HPDE6-E6E7 (cell line): ENCODE data around the gene RTN4RL1.

Experiments used
- DNase-seq: peaks from one replicate; pipeline ENCODE4 v3.0.0; 2011; ENCODE audit warnings: missing footprints; ENCODE audit errors: extremely low spot score

Gene RTN4RL1

GRCh38 chr17:1948517-1948825 lies 76.7 kb downstream of the RTN4RL1 start:
- no peak for DNase-seq

- no peak for DNase-seq
These were observed 77.2 kb downstream of the RTN4RL1 start for GRCh38 chr17:1947743-1948516.

- no peak for DNase-seq
These were observed 77.8 kb downstream of the RTN4RL1 start for GRCh38 chr17:1947229-1947742.

GRCh38 chr17:1946021-1946932 lies 78.9 kb downstream of the RTN4RL1 start:
- no peak for DNase-seq

GRCh38 chr17:1945621-1946020 lies 79.5 kb downstream of the RTN4RL1 start:
- DNase-seq: no peak

GRCh38 chr17:1943436-1943831 lies 81.7 kb downstream of the RTN4RL1 start:
- no peak for DNase-seq

- DNase-seq: no peak
These were observed 82.3 kb downstream of the RTN4RL1 start for GRCh38 chr17:1942666-1943435.

GRCh38 chr17:1942066-1942365 lies 83.1 kb downstream of the RTN4RL1 start:
- DNase-seq: no peak

- no peak for DNase-seq
These were observed 83.7 kb downstream of the RTN4RL1 start for GRCh38 chr17:1941272-1942065.

- DNase-seq: no peak
These were observed 84.3 kb downstream of the RTN4RL1 start for GRCh38 chr17:1940810-1941185.

- no peak for DNase-seq
These were observed 84.9 kb downstream of the RTN4RL1 start for GRCh38 chr17:1939981-1940809.

GRCh38 chr17:1937461-1937860 lies 87.7 kb downstream of the RTN4RL1 start:
- DNase-seq: no peak

- DNase-seq: no peak
These were observed 88.4 kb downstream of the RTN4RL1 start for GRCh38 chr17:1936766-1937165.

GRCh38 chr17:1934901-1935300 lies 90.2 kb downstream of the RTN4RL1 start:
- DNase-seq: no peak

GRCh38 chr17:1933875-1934715 lies 91.0 kb downstream of the RTN4RL1 start:
- DNase-seq: no peak

- DNase-seq: no peak
These were observed 93.1 kb downstream of the RTN4RL1 start for GRCh38 chr17:1931844-1932579.

GRCh38 chr17:1930337-1930645 lies 94.8 kb downstream of the RTN4RL1 start:
- no peak for DNase-seq

GRCh38 chr17:1928976-1929375 lies 96.2 kb downstream of the RTN4RL1 start:
- no peak for DNase-seq

- no peak for DNase-seq
These were observed 104.2 kb downstream of the RTN4RL1 start for GRCh38 chr17:1920948-1921351.
